Hepatocyte (in vitro differentiated cells): ENCODE measurements around the gene CCDC185.

Source experiments
- CTCF ChIP-seq: fragments of 200-600 bp; sonication (generic); IDR thresholded peaks from 2 replicates; pipeline ENCODE4 v1.5.1; 2016; ENCODE audit warnings: antibody characterized with exemption, mild to moderate bottlenecking; ENCODE audit not compliant: poor library complexity
- EZH2phosphoT487 ChIP-seq: fragments of 200-600 bp; sonication (generic); IDR thresholded peaks from one replicate; pipeline ENCODE4 v1.6.1; 2018; ENCODE audit warnings: antibody characterized with exemption, mild to moderate bottlenecking, low read depth, moderate library complexity; ENCODE audit not compliant: unreplicated experiment, severe bottlenecking

GRCh38 chr1:223425550-223425949 is 32.3 kb downstream of the CCDC185 start:
- TF ChIP-seq CTCF (no peak), EZH2phosphoT487 (no peak)
